IMR-90 (cell line): ENCODE measurements around the gene MTMR2. TPM values are rescaled to one million over a fixed set of nuclear protein-coding genes. Genes with fewer than 3 reads are reported as not detected.
A peak's percentile ranks its signal among the peaks of the same experiment; 100 is the strongest.

Source experiments
- ATAC-seq: fragments of 200-7000 bp; cut with Tn5 transposase; 2 replicates; pipeline ENCODE4 v1.9.1; 2020; ENCODE audit warnings: low read depth, mild to moderate bottlenecking, moderate library complexity
- BruUV-seq: library from RNA; stranded (reverse); fragments of 400-500 nt; replicated peaks from 2 replicates; lab custom pipeline; 2021; lab: Mats Ljungman, UMichigan
- CTCF ChIA-PET: fragments of 300-600 bp; formaldehyde crosslinking; extraction: SDS; loops from one replicate; lab custom pipeline; 2021; ENCODE audit warnings: antibody characterized with exemption; lab: Yijun Ruan, JAX
- POLR2A ChIA-PET: fragments of 300-600 bp; sonication (Branson Sonifier 250); formaldehyde crosslinking; loops from one replicate; lab custom pipeline; 2022; ENCODE audit warnings: antibody characterized with exemption; ENCODE audit not compliant: unreplicated experiment; lab: Charles Lee
- DNase-seq: peaks from one replicate; pipeline ENCODE4 v3.0.0; 2013
- H2AFZ ChIP-seq: replicated peaks from 2 replicates; pipeline ENCODE3; 2013; ENCODE audit warnings: low read length, mild to moderate bottlenecking; ENCODE audit not compliant: poor library complexity
- H2AK5ac ChIP-seq: 2 replicates; pipeline ENCODE4 v1.6.1; 2013; ENCODE audit warnings: low read depth, low read length, inconsistent platforms
- H2AK9ac ChIP-seq: replicated peaks from 2 replicates; pipeline ENCODE3; 2013; ENCODE audit warnings: mild to moderate bottlenecking, low read depth, low read length, moderate library complexity; ENCODE audit not compliant: poor library complexity
- H2BK120ac ChIP-seq: 2 replicates; pipeline ENCODE4 v1.6.1; 2013; ENCODE audit warnings: low read depth, low read length, inconsistent platforms
- H2BK15ac ChIP-seq: 3 replicates; pipeline ENCODE4 v1.6.1; 2013; ENCODE audit warnings: low read depth, low read length, inconsistent platforms
- H2BK20ac ChIP-seq: 2 replicates; pipeline ENCODE4 v1.6.1; 2013; ENCODE audit warnings: low read depth, mild to moderate bottlenecking, inconsistent platforms, low read length, moderate library complexity
- H2BK5ac ChIP-seq: 2 replicates; pipeline ENCODE4 v1.6.1; 2013; ENCODE audit warnings: mild to moderate bottlenecking, low read depth, low read length, inconsistent platforms; ENCODE audit not compliant: poor library complexity, severe bottlenecking
- H3K14ac ChIP-seq: replicated peaks from 2 replicates; pipeline ENCODE4 v1.6.1; 2013; ENCODE audit warnings: low read depth, low read length, inconsistent platforms
- H3K18ac ChIP-seq: 2 replicates; pipeline ENCODE4 v1.6.1; 2013; ENCODE audit warnings: low read depth, low read length, control low read depth
- H3K23ac ChIP-seq: 2 replicates; pipeline ENCODE4 v1.6.1; 2013; ENCODE audit warnings: low read depth, low read length, inconsistent platforms
- H3K27ac ChIP-seq: 2 replicates; pipeline ENCODE4 v1.5.1; 2013; ENCODE audit warnings: mild to moderate bottlenecking, control low read depth, low read length; ENCODE audit not compliant: insufficient read depth
- H3K27me3 ChIP-seq: 2 replicates; pipeline ENCODE4 v1.6.1; 2013; ENCODE audit warnings: low read length; ENCODE audit not compliant: control insufficient read depth, insufficient read depth
- H3K36me3 ChIP-seq: 2 replicates; pipeline ENCODE4 v1.6.1; 2013; ENCODE audit warnings: low read length, mixed read lengths; ENCODE audit not compliant: control insufficient read depth, insufficient read depth
- H3K4ac ChIP-seq: 2 replicates; pipeline ENCODE4 v1.6.1; 2013; ENCODE audit warnings: low read depth, low read length, inconsistent platforms
- H3K4me1 ChIP-seq: 2 replicates; pipeline ENCODE4 v1.6.1; 2013; ENCODE audit warnings: low read length, mixed read lengths; ENCODE audit not compliant: control insufficient read depth, insufficient read depth
- H3K4me2 ChIP-seq: 2 replicates; pipeline ENCODE4 v1.6.1; 2013; ENCODE audit warnings: low read depth, mild to moderate bottlenecking, control low read depth, low read length, moderate library complexity
- H3K4me3 ChIP-seq: 2 replicates; pipeline ENCODE4 v1.5.1; 2013; ENCODE audit warnings: low read depth, mild to moderate bottlenecking, control low read depth, low read length, moderate library complexity; ENCODE audit not compliant: insufficient read depth
- H3K56ac ChIP-seq: 2 replicates; pipeline ENCODE4 v1.6.1; 2013; ENCODE audit warnings: low read length, inconsistent platforms; ENCODE audit not compliant: insufficient read depth; ENCODE audit errors: extremely low read depth
- H3K79me1 ChIP-seq, 2 experiments: 2 replicates each; pipeline ENCODE4 v1.6.1; 2013; ENCODE audit warnings: low read length in 2 of 2, inconsistent platforms in 1 of 2, low read depth in 1 of 2
- H3K9ac ChIP-seq: 2 replicates; pipeline ENCODE4 v1.6.1; 2013; ENCODE audit warnings: low read depth, low read length, control low read depth
- H3K9me1 ChIP-seq: 2 replicates; pipeline ENCODE4 v1.6.1; 2013; ENCODE audit warnings: low read length, inconsistent platforms; ENCODE audit not compliant: insufficient read depth
- H3K9me3 ChIP-seq: 2 replicates; pipeline ENCODE4 v1.6.1; 2013; ENCODE audit warnings: low read length; ENCODE audit not compliant: control insufficient read depth, insufficient read depth
- H4K20me1 ChIP-seq: 2 replicates; pipeline ENCODE4 v1.6.1; 2013; ENCODE audit warnings: low read length, inconsistent platforms; ENCODE audit not compliant: insufficient read depth
- H4K5ac ChIP-seq: 2 replicates; pipeline ENCODE4 v1.6.1; 2013; ENCODE audit warnings: mild to moderate bottlenecking, low read depth, low read length, control low read depth
- H4K8ac ChIP-seq, 2 experiments: 2 replicates each; pipeline ENCODE4 v1.6.1; 2013; ENCODE audit warnings: low read depth in 2 of 2, low read length in 2 of 2, control low read depth in 1 of 2, inconsistent platforms in 1 of 2
- H4K91ac ChIP-seq: 2 replicates; pipeline ENCODE4 v1.6.1; 2013; ENCODE audit warnings: low read depth, low read length, inconsistent platforms; ENCODE audit not compliant: insufficient read depth
- BHLHE40 ChIP-seq: fragments of 150-350 bp; IDR thresholded peaks from 2 replicates; pipeline ENCODE4 v1.6.1; 2016; ENCODE audit warnings: mild to moderate bottlenecking, low read depth, low read length
- CEBPB ChIP-seq: IDR thresholded peaks from 2 replicates; pipeline ENCODE4 v1.6.1; 2012; ENCODE audit warnings: low read depth, low read length, improper control_type of control experiment
- CHD1 ChIP-seq: IDR thresholded peaks from 2 replicates; pipeline ENCODE4 v1.6.1; 2012; ENCODE audit warnings: low read depth, low read length, improper control_type of control experiment
- FOS ChIP-seq: fragments of 150-350 bp; IDR thresholded peaks from 2 replicates; pipeline ENCODE4 v1.6.1; 2016; ENCODE audit warnings: low read depth, low read length
- MAFK ChIP-seq: IDR thresholded peaks from 2 replicates; pipeline ENCODE4 v1.6.1; 2012; ENCODE audit warnings: low read depth, low read length, improper control_type of control experiment
- MAZ ChIP-seq: IDR thresholded peaks from 2 replicates; pipeline ENCODE4 v1.6.1; 2012; ENCODE audit warnings: low read depth, mild to moderate bottlenecking, low read length, improper control_type of control experiment, moderate library complexity, borderline replicate concordance
- MXI1 ChIP-seq: IDR thresholded peaks from 2 replicates; pipeline ENCODE4 v1.6.1; 2012; ENCODE audit warnings: low read depth, mild to moderate bottlenecking, low read length, moderate library complexity, borderline replicate concordance
- NFE2L2 ChIP-seq: fragments of 150-350 bp; IDR thresholded peaks from 2 replicates; pipeline ENCODE4 v1.6.1; 2016; ENCODE audit warnings: low read depth, mild to moderate bottlenecking, low read length
- POLR2A ChIP-seq: IDR thresholded peaks from 2 replicates; pipeline ENCODE4 v1.6.1; 2012; ENCODE audit warnings: mild to moderate bottlenecking, low read depth, low read length
- RAD21 ChIP-seq: IDR thresholded peaks from 2 replicates; pipeline ENCODE4 v1.6.1; 2012; ENCODE audit warnings: low read length, improper control_type of control experiment
- RCOR1 ChIP-seq: IDR thresholded peaks from 2 replicates; pipeline ENCODE4 v1.6.1; 2012; ENCODE audit warnings: mild to moderate bottlenecking, low read length, improper control_type of control experiment; ENCODE audit not compliant: insufficient replicate concordance
- RFX5 ChIP-seq: IDR thresholded peaks from 2 replicates; pipeline ENCODE4 v1.8.0; 2012; ENCODE audit warnings: low read depth, mild to moderate bottlenecking, low read length, moderate library complexity
- SMC3 ChIP-seq: fragments of 150-350 bp; IDR thresholded peaks from 2 replicates; pipeline ENCODE4 v1.6.1; 2016; ENCODE audit warnings: low read depth, mild to moderate bottlenecking, antibody characterized with exemption, low read length, moderate library complexity
- WGBS, 2 experiments: methylation state at CpG; one replicate each; pipeline versions ENCODE4 v1.1.5 to v1.1.7; 2013; ENCODE audit warnings: missing lambda C conversion rate in 2 of 2; ENCODE audit not compliant: insufficient read length in 1 of 2; ENCODE audit errors: extremely low coverage in 2 of 2; 5-methylcytosine and 5-hydroxymethylcytosine counted together
- dilution Hi-C: fragments of 300-500 bp; cut with HindIII; formaldehyde crosslinking; loops from one replicate; pipeline ENCODE4 v1.14.3; 2018; ENCODE audit warnings: low sequenced_read_pairs; ENCODE audit not compliant: unreplicated experiment
- in situ Hi-C: fragments of 300-500 bp; cut with MboI; formaldehyde crosslinking; loops from 3 replicates; pipeline ENCODE4 v1.14.3; 2019; ENCODE audit warnings: low sequenced_read_pairs, inconsistent platforms, mixed read lengths
- intact Hi-C: fragments of 100-400 bp; cut with micrococcal nuclease; formaldehyde crosslinking; loops from 2 replicates; pipeline ENCODE4 v1.10.0; 2022
- polyA plus RNA-seq, 3 experiments: library from polyadenylated mRNA; depleted of rRNA; stranded (reverse); fragments of >200 nt; gene quantifications; 2 replicates each; pipeline ENCODE4 v1.2.3, GENCODE V29; 2012; ENCODE audit warnings: low replicate concordance in 1 of 3
- total RNA-seq: library from RNA; depleted of rRNA; stranded (reverse); fragments of >200 nt; gene quantifications from 2 replicates; pipeline ENCODE4 v1.2.3, GENCODE V29; 2012
- TF ChIP-seq, protein P1 (sequence below): conservative IDR thresholded peaks from 2 replicates; pipeline ENCODE4 v1.5.1; 2012; ENCODE audit warnings: mild to moderate bottlenecking, low read depth, low read length, improper control_type of control experiment
- TF ChIP-seq, protein P2 (sequence below): fragments of 150-350 bp; IDR thresholded peaks from 2 replicates; pipeline ENCODE4 v1.6.1; 2016; ENCODE audit warnings: low read depth, mild to moderate bottlenecking, low read length, moderate library complexity, borderline replicate concordance
- TF ChIP-seq, protein P3 (sequence below): fragments of 150-350 bp; IDR thresholded peaks from 2 replicates; pipeline ENCODE4 v1.6.1; 2017; ENCODE audit warnings: mild to moderate bottlenecking, antibody characterized with exemption, low read length, low read depth

Gene MTMR2
- total and polyA plus RNA-seq, 2 of the 4 experiments (the other 2 are of a cell fraction), result 16.6 to 30.6 TPM

DNA sequence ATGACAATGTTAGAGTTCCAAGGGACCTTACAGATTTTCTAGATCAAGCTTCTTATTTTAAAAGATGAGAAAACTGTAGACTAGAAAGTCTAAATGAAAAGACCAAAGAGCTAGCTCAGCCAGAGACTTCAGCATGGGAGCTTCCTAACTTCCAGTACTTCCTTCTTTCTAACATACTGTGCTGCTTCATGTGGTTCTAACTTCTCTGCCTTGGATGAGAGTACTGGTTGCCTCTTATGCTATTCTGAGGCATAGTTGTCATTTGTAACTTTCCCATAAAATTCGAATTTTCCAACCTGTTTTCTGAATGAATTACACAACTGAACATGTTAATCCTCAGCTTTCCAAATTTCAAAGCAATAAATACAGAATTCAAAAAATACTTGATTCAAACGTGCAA, 1.8 kb downstream of the MTMR2 start:
- no peak for ATAC-seq
- Histone ChIP-seq H3K79me1 (peaks cover 22 to 53% of the 10 kb centered on the region in 2 experiments), H2BK20ac (no peak overlapping the region), H3K4ac (peak overlapping the region; percentile 24; the same call in 1 of the 2 replicates), H3K18ac (no peak overlapping the region), H2AK5ac (no peak overlapping the region), H2AFZ (no peak overlapping the region), H2BK120ac (no peak overlapping the region), H3K36me3 (no peaks in the 10 kb centered on the region), H3K4me2 (peak overlapping the region; percentile 79), H2BK5ac (no peak overlapping the region), H4K5ac (no peak overlapping the region), H2BK15ac (no peak overlapping the region), H4K20me1 (peaks cover 6% of the 10 kb centered on the region; the same call in 1 of the 2 replicates), H3K9me1 (peaks cover 8% of the 10 kb centered on the region), H3K4me3 (no peak overlapping the region), H3K4me1 (peaks cover 5% of the 10 kb centered on the region; the same call in 1 of the 2 replicates), H2AK9ac (no peak overlapping the region), H3K27ac (no peak overlapping the region), H3K27me3 (no peaks in the 10 kb centered on the region), H4K91ac (no peak overlapping the region), H3K9me3 (no peaks in the 10 kb centered on the region), H4K8ac (no peak overlapping the region; a peak in 1 of 4 replicates), H3K23ac (no peak overlapping the region; the same call in 1 of the 2 replicates), H3K56ac (no peak overlapping the region), H3K9ac (peak overlapping the region; percentile 25; the same call in 1 of the 2 replicates), H3K14ac (no peak overlapping the region)
- POLR2A ChIA-PET, result no interaction called here
- intact Hi-C loops, result loop anchor here (2.0 to 10.0 kb wide), 5 partner anchors 45 to 470 kb away; partner anchors contain the start of gene JRKL
- dilution Hi-C loops, result no loop called here
- no TSS peak for BruUV-seq
- CTCF ChIA-PET, result interaction anchor here (2.2 kb wide), 1 partner anchor 73 kb away, joined by 8 read pairs; no protein-coding TSS in a partner anchor
- no CpG with 5 or more reads among the region's 2 CpGs for WGBS, 2 experiments
- no peak for DNase-seq
- in situ Hi-C loops, result no loop called here
- no peak for TF ChIP-seq MXI1
- TF ChIP-seq, protein P1, sequence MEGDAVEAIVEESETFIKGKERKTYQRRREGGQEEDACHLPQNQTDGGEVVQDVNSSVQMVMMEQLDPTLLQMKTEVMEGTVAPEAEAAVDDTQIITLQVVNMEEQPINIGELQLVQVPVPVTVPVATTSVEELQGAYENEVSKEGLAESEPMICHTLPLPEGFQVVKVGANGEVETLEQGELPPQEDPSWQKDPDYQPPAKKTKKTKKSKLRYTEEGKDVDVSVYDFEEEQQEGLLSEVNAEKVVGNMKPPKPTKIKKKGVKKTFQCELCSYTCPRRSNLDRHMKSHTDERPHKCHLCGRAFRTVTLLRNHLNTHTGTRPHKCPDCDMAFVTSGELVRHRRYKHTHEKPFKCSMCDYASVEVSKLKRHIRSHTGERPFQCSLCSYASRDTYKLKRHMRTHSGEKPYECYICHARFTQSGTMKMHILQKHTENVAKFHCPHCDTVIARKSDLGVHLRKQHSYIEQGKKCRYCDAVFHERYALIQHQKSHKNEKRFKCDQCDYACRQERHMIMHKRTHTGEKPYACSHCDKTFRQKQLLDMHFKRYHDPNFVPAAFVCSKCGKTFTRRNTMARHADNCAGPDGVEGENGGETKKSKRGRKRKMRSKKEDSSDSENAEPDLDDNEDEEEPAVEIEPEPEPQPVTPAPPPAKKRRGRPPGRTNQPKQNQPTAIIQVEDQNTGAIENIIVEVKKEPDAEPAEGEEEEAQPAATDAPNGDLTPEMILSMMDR, result no peak
- TF ChIP-seq MAZ, result no peak
- no peak for TF ChIP-seq POLR2A
- no peak for TF ChIP-seq MAFK
- no peak for TF ChIP-seq CHD1
- no peak for TF ChIP-seq RCOR1
- TF ChIP-seq FOS, result no peak
- no peak for TF ChIP-seq BHLHE40
- TF ChIP-seq RAD21, result no peak
- TF ChIP-seq SMC3, result no peak
- TF ChIP-seq, protein P2, sequence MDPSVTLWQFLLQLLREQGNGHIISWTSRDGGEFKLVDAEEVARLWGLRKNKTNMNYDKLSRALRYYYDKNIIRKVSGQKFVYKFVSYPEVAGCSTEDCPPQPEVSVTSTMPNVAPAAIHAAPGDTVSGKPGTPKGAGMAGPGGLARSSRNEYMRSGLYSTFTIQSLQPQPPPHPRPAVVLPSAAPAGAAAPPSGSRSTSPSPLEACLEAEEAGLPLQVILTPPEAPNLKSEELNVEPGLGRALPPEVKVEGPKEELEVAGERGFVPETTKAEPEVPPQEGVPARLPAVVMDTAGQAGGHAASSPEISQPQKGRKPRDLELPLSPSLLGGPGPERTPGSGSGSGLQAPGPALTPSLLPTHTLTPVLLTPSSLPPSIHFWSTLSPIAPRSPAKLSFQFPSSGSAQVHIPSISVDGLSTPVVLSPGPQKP, result no peak
- no peak for TF ChIP-seq NFE2L2
- TF ChIP-seq, protein P3, sequence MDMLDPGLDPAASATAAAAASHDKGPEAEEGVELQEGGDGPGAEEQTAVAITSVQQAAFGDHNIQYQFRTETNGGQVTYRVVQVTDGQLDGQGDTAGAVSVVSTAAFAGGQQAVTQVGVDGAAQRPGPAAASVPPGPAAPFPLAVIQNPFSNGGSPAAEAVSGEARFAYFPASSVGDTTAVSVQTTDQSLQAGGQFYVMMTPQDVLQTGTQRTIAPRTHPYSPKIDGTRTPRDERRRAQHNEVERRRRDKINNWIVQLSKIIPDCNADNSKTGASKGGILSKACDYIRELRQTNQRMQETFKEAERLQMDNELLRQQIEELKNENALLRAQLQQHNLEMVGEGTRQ, result no peak
- no peak for TF ChIP-seq CEBPB
- TF ChIP-seq RFX5, result no peak
